DOHH2 (cell line): ENCODE data around the gene LAMA2.

ENCODE experiments used
- EZH2phosphoT487 ChIP-seq: fragments of 200-600 bp; sonication (generic); IDR thresholded peaks from 2 replicates; pipeline ENCODE4 v1.6.1; 2017; ENCODE audit warnings: borderline replicate concordance, mild to moderate bottlenecking, antibody characterized with exemption, low read length, moderate library complexity, mixed read lengths
- TF ChIP-seq, protein P1 (sequence below): fragments of 200-600 bp; sonication (generic); IDR thresholded peaks from one replicate; pipeline ENCODE4 v1.5.1; 2014; ENCODE audit warnings: antibody characterized with exemption, mild to moderate bottlenecking, low read depth, low read length; ENCODE audit not compliant: poor library complexity, severe bottlenecking

DNA sequence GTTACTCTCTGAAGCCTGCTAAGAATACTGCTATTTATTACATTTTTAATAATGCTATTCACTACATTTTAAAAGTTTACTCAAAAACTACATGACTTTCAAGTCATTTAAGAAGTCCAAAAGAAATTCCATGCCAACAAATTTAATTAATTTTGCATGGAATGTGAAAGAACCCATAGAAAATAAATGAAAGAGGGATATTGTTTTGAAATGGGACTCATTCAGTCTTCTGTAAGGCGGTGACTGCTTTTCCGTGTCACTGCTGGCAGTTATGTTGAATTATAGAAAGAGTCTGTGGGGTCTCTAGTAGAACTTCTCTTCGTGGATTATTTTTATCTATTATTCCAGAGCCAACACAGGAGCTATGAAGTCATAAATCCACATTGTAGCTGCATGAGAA is 211.2 kb downstream of the LAMA2 start:
- TF ChIP-seq, protein P1, sequence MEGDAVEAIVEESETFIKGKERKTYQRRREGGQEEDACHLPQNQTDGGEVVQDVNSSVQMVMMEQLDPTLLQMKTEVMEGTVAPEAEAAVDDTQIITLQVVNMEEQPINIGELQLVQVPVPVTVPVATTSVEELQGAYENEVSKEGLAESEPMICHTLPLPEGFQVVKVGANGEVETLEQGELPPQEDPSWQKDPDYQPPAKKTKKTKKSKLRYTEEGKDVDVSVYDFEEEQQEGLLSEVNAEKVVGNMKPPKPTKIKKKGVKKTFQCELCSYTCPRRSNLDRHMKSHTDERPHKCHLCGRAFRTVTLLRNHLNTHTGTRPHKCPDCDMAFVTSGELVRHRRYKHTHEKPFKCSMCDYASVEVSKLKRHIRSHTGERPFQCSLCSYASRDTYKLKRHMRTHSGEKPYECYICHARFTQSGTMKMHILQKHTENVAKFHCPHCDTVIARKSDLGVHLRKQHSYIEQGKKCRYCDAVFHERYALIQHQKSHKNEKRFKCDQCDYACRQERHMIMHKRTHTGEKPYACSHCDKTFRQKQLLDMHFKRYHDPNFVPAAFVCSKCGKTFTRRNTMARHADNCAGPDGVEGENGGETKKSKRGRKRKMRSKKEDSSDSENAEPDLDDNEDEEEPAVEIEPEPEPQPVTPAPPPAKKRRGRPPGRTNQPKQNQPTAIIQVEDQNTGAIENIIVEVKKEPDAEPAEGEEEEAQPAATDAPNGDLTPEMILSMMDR, result no peak
- TF ChIP-seq EZH2phosphoT487, result no peak
